Neuron (in vitro differentiated cells): ENCODE measurements around the gene TKT.

Experiments
- H2AFZ ChIP-seq: one replicate; pipeline ENCODE4 v1.6.1; 2013; ENCODE audit warnings: low read depth, mild to moderate bottlenecking, inconsistent platforms, low read length, moderate library complexity
- H3K27me3 ChIP-seq: one replicate; pipeline ENCODE4 v1.6.1; 2013; ENCODE audit warnings: low read length; ENCODE audit not compliant: insufficient read depth
- H3K36me3 ChIP-seq: one replicate; pipeline ENCODE4 v1.6.1; 2013; ENCODE audit warnings: low read length; ENCODE audit not compliant: insufficient read depth
- H3K4me1 ChIP-seq: one replicate; pipeline ENCODE4 v1.6.1; 2013; ENCODE audit warnings: low read length; ENCODE audit not compliant: insufficient read depth
- H3K4me3 ChIP-seq: 2 replicates; pipeline ENCODE4 v1.5.1; 2013; ENCODE audit warnings: mild to moderate bottlenecking, low read length, moderate library complexity
- H3K9me3 ChIP-seq: one replicate; pipeline ENCODE4 v1.6.1; 2013; ENCODE audit warnings: low read length

Gene TKT

GRCh38 chr3:53190659-53191058 is 65.2 kb downstream of the TKT start:
- Histone ChIP-seq H3K9me3 (no peaks in the 10 kb centered on the region), H2AFZ (no peak overlapping the region), H3K4me1 (no peaks in the 10 kb centered on the region), H3K36me3 (no peaks in the 10 kb centered on the region), H3K27me3 (peaks cover 8% of the 10 kb centered on the region), H3K4me3 (no peak overlapping the region)

- Histone ChIP-seq H2AFZ (no peak overlapping the region), H3K36me3 (no peaks in the 10 kb centered on the region), H3K27me3 (peaks cover 5% of the 10 kb centered on the region), H3K4me1 (no peaks in the 10 kb centered on the region), H3K9me3 (no peaks in the 10 kb centered on the region), H3K4me3 (no peak overlapping the region)
Measured at GRCh38 chr3:53189276-53189675, 66.5 kb downstream of the TKT start.

- Histone ChIP-seq H3K4me1 (no peaks in the 10 kb centered on the region), H2AFZ (no peak overlapping the region), H3K4me3 (no peak overlapping the region), H3K9me3 (no peaks in the 10 kb centered on the region), H3K27me3 (peaks cover 4% of the 10 kb centered on the region), H3K36me3 (no peaks in the 10 kb centered on the region)
Measured at GRCh38 chr3:53188720-53189119, 67.1 kb downstream of the TKT start.

- H3K36me3 ChIP-seq = no peaks in the 10 kb centered on the region
- H3K27me3 ChIP-seq = peaks cover 4% of the 10 kb centered on the region
- H3K9me3 ChIP-seq = no peaks in the 10 kb centered on the region
- H2AFZ ChIP-seq = no peak overlapping the region
- H3K4me3 ChIP-seq = no peak overlapping the region
- H3K4me1 ChIP-seq = no peaks in the 10 kb centered on the region
Measured at GRCh38 chr3:53188136-53188685, 67.6 kb downstream of the TKT start.

GRCh38 chr3:53187430-53187829 is 68.4 kb downstream of the TKT start:
- H3K9me3 ChIP-seq = no peaks in the 10 kb centered on the region
- H3K4me3 ChIP-seq = no peak overlapping the region
- no peaks in the 10 kb centered on the region for H3K4me1 ChIP-seq
- H3K36me3 ChIP-seq = no peaks in the 10 kb centered on the region
- H3K27me3 ChIP-seq = peaks cover 4% of the 10 kb centered on the region
- H2AFZ ChIP-seq = no peak overlapping the region

GRCh38 chr3:53186726-53187125 is 69.1 kb downstream of the TKT start:
- Histone ChIP-seq H3K4me3 (no peak overlapping the region), H2AFZ (no peak overlapping the region), H3K36me3 (no peaks in the 10 kb centered on the region), H3K4me1 (no peaks in the 10 kb centered on the region), H3K9me3 (no peaks in the 10 kb centered on the region), H3K27me3 (peaks cover 4% of the 10 kb centered on the region)

GRCh38 chr3:53185761-53186465 is 69.9 kb downstream of the TKT start:
- H3K27me3 ChIP-seq = peaks cover 4% of the 10 kb centered on the region
- no peak overlapping the region for H3K4me3 ChIP-seq
- H3K36me3 ChIP-seq = no peaks in the 10 kb centered on the region
- H3K9me3 ChIP-seq = no peaks in the 10 kb centered on the region
- H3K4me1 ChIP-seq = no peaks in the 10 kb centered on the region
- no peak overlapping the region for H2AFZ ChIP-seq

GRCh38 chr3:53184701-53185100 is 71.1 kb downstream of the TKT start:
- Histone ChIP-seq H3K4me3 (no peak overlapping the region), H3K4me1 (no peaks in the 10 kb centered on the region), H3K36me3 (no peaks in the 10 kb centered on the region), H2AFZ (no peak overlapping the region), H3K27me3 (no peaks in the 10 kb centered on the region), H3K9me3 (no peaks in the 10 kb centered on the region)

- Histone ChIP-seq H2AFZ (no peak overlapping the region), H3K4me1 (no peaks in the 10 kb centered on the region), H3K4me3 (no peak overlapping the region), H3K36me3 (no peaks in the 10 kb centered on the region), H3K9me3 (no peaks in the 10 kb centered on the region), H3K27me3 (no peaks in the 10 kb centered on the region)
Measured at GRCh38 chr3:53183514-53183913, 72.3 kb downstream of the TKT start.

- Histone ChIP-seq H3K27me3 (no peaks in the 10 kb centered on the region), H2AFZ (no peak overlapping the region), H3K9me3 (no peaks in the 10 kb centered on the region), H3K4me3 (no peak overlapping the region), H3K4me1 (no peaks in the 10 kb centered on the region), H3K36me3 (no peaks in the 10 kb centered on the region)
Measured at GRCh38 chr3:53182764-53183355, 73.0 kb downstream of the TKT start.

GRCh38 chr3:53181528-53181927 is 74.3 kb downstream of the TKT start:
- Histone ChIP-seq H3K4me3 (no peak overlapping the region), H2AFZ (no peak overlapping the region), H3K36me3 (no peaks in the 10 kb centered on the region), H3K9me3 (no peaks in the 10 kb centered on the region), H3K27me3 (no peaks in the 10 kb centered on the region), H3K4me1 (no peaks in the 10 kb centered on the region)

GRCh38 chr3:53181024-53181371 is 74.8 kb downstream of the TKT start:
- Histone ChIP-seq H3K36me3 (no peaks in the 10 kb centered on the region), H3K4me3 (no peak overlapping the region)

GRCh38 chr3:53180305-53181023 is 75.4 kb downstream of the TKT start:
- no peak overlapping the region for H2AFZ ChIP-seq
- no peaks in the 10 kb centered on the region for H3K9me3 ChIP-seq
- H3K27me3 ChIP-seq = no peaks in the 10 kb centered on the region
- no peaks in the 10 kb centered on the region for H3K4me1 ChIP-seq
- no peaks in the 10 kb centered on the region for H3K36me3 ChIP-seq
- H3K4me3 ChIP-seq = no peak overlapping the region

More at GRCh38 chr3:53181024-53181371, 74.8 kb downstream of the TKT start:
- no peak overlapping the region for H2AFZ ChIP-seq
- H3K27me3 ChIP-seq = no peaks in the 10 kb centered on the region
- H3K9me3 ChIP-seq = no peaks in the 10 kb centered on the region
- no peaks in the 10 kb centered on the region for H3K4me1 ChIP-seq
